Vagina (tissue), 2 donors: ENCODE results near the gene KCNN1. TPM values are rescaled to one million over a fixed set of nuclear protein-coding genes. Genes with fewer than 3 reads are reported as not detected.

Experiments
- DNase-seq, 2 donors: peaks; one replicate each; pipeline ENCODE4 v3.0.0-alpha.2; 2017; ENCODE audit errors: extremely low spot score in 2 of 2
- H3K27ac ChIP-seq: fragments of 200-600 bp; sonication (generic); one replicate; pipeline ENCODE4 v1.5.1; 2019
- H3K27me3 ChIP-seq: fragments of 200-600 bp; sonication (generic); one replicate; pipeline ENCODE4 v1.5.1; 2019
- H3K36me3 ChIP-seq, 2 donors: fragments of 200-600 bp; sonication (generic); one replicate each; pipeline ENCODE4 v1.5.1; 2017 to 2019
- H3K4me1 ChIP-seq: fragments of 200-600 bp; sonication (generic); one replicate; pipeline ENCODE4 v1.5.1; 2019
- H3K4me3 ChIP-seq, 2 donors: fragments of 200-600 bp; sonication (generic); 1 replicate in 1 of 2; 2 replicates in 1 of 2; pipeline ENCODE4 v1.5.1; 2016 to 2019
- H3K9me3 ChIP-seq: fragments of 200-600 bp; sonication (generic); one replicate; pipeline ENCODE4 v1.5.1; 2019
- CTCF ChIP-seq, 3 experiments: fragments of 450-650 bp in 2 of 3; fragments of 200-600 bp in 1 of 3; sonication (generic) in 1 of 3; IDR thresholded peaks; one replicate each; pipeline ENCODE4 v1.5.1; 2017 to 2019; ENCODE audit warnings: antibody characterized with exemption in 3 of 3, mild to moderate bottlenecking in 2 of 3, moderate library complexity in 2 of 3
- POLR2A ChIP-seq, 2 donors: fragments of 450-650 bp; IDR thresholded peaks; one replicate each; pipeline ENCODE4 v1.6.1; 2017; ENCODE audit warnings: antibody characterized with exemption in 2 of 2, mild to moderate bottlenecking in 2 of 2, moderate library complexity in 2 of 2
- POLR2AphosphoS5 ChIP-seq, 2 donors: sonication (generic); formaldehyde crosslinking; IDR thresholded peaks; one replicate each; pipeline ENCODE4 v1.9.0; 2017; ENCODE audit warnings: antibody characterized with exemption in 2 of 2, mild to moderate bottlenecking in 2 of 2, low read depth in 1 of 2; ENCODE audit not compliant: insufficient read depth in 1 of 2
- intact Hi-C: fragments of 100-400 bp; cut with DNase I; formaldehyde crosslinking; loops from one replicate; pipeline ENCODE4 v1.15.1; 2023
- total RNA-seq: library from RNA; depleted of rRNA; stranded (reverse); fragments of >200 nt; gene quantifications from one replicate; pipeline ENCODE4 v1.2.3, GENCODE V29; 2016

KCNN1 gene
- total RNA-seq, 1 donor from 2014 or later, result 1.5 TPM

DNA sequence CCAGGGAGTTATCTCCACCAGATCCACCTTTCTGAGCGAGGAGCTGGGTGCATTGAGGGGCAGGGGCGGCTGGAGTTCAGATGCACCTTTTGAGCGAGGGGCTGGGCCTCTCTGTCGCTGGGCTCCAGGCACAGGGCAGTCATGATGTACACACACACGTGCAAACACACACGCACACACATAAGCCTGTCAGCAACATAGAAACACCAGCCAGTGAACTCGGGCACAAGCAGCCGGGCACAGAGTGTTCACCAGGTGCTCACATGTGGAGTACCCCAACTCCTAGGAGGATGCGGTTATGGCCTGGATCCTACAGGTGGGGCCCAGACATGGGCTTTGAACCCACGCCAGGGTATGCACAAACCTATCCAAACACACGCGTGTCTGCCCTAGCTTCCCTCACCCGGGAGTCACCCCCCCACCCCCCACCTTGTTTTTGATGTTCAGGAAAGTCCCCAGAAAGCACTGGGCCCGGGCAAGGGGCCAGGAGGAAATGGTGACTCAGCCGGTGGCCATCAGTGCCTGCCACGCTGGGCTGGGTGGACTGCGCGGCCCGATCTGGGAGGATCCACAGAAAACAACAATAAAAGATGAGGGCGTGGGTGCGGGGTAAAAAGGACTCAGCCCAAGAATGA, 54.3 kb downstream of the KCNN1 start:
- TF ChIP-seq POLR2AphosphoS5 (IDR thresholded peaks at IDR 0.05; ENCODE audit: insufficient read depth in 1 of 2, low read depth in 1 of 2) (peak; percentile 69 to 86), CTCF (IDR thresholded peaks at IDR 0.05) (no peak)
- H3K27me3 ChIP-seq, result no peaks in the 10 kb centered on the region
- no peak overlapping the region for H3K4me3 ChIP-seq
- peak in 1 of 2 donors; percentile 87 for DNase-seq
- intact Hi-C loops, result no loop called here
- H3K36me3 ChIP-seq, result no peaks in the 10 kb centered on the region
- no peaks in the 10 kb centered on the region for H3K9me3 ChIP-seq
- H3K27ac ChIP-seq, result peak overlapping the region; percentile 87
- H3K4me1 ChIP-seq, result peaks cover 59% of the 10 kb centered on the region

GRCh38 chr19:18023622-18024251, 56.8 kb downstream of the KCNN1 start:
- peak in 1 of 2 donors; percentile 91 for DNase-seq
- TF ChIP-seq POLR2A (IDR thresholded peaks at IDR 0.05) (no peak), POLR2AphosphoS5 (IDR thresholded peaks at IDR 0.05; ENCODE audit: insufficient read depth in 1 of 2, low read depth in 1 of 2) (peak; percentile 78 to 89), CTCF (IDR thresholded peaks at IDR 0.05) (no peak)
- intact Hi-C loops, result no loop called here
- H3K4me1 ChIP-seq, result peaks cover 44% of the 10 kb centered on the region
- H3K36me3 ChIP-seq, result no peaks in the 10 kb centered on the region
- peak overlapping the region; percentile 87 for H3K27ac ChIP-seq
- no peak overlapping the region for H3K4me3 ChIP-seq
- H3K9me3 ChIP-seq, result no peaks in the 10 kb centered on the region
- no peaks in the 10 kb centered on the region for H3K27me3 ChIP-seq

DNA sequence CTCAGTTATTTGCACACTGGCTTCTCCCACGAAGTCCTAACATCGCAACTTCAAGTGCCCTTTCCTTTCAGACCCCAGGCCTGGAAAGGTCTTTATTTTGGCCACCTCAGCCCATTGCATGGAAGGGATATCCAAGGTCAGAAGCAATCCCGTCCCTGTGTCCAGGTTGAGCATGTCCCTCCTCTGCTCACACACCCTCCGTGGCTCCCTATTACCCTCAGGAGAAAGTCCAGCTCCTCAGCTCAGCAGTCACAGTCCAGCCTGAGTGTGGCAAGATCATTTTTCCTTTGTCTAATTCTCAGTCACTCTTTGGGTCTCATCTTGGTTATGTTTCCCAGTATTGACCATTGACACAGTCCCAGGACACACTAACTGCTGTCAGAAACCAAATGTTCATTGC, 60.2 kb downstream of the KCNN1 start:
- no peak overlapping the region for H3K4me3 ChIP-seq
- no peak overlapping the region for H3K27ac ChIP-seq
- no peaks in the 10 kb centered on the region for H3K9me3 ChIP-seq
- no peaks in the 10 kb centered on the region for H3K36me3 ChIP-seq
- no peak for DNase-seq
- H3K27me3 ChIP-seq, result no peaks in the 10 kb centered on the region
- intact Hi-C loops, result no loop called here
- TF ChIP-seq POLR2A (IDR thresholded peaks at IDR 0.05) (no peak), CTCF (IDR thresholded peaks at IDR 0.05) (no peak), POLR2AphosphoS5 (IDR thresholded peaks at IDR 0.05; ENCODE audit: insufficient read depth in 1 of 2, low read depth in 1 of 2) (no peak)
- H3K4me1 ChIP-seq, result peaks cover 25% of the 10 kb centered on the region

- intact Hi-C loops, result no loop called here
- DNase-seq, result no peak
Measured at GRCh38 chr19:18029617-18030338, 62.9 kb downstream of the KCNN1 start.

More at GRCh38 chr19:18029617-18030338, 62.9 kb downstream of the KCNN1 start:
- no peak overlapping the region for H3K27ac ChIP-seq
- H3K4me3 ChIP-seq, result no peak overlapping the region
- H3K9me3 ChIP-seq, result no peaks in the 10 kb centered on the region
- no peaks in the 10 kb centered on the region for H3K36me3 ChIP-seq
- peaks cover 11% of the 10 kb centered on the region for H3K4me1 ChIP-seq
- TF ChIP-seq POLR2AphosphoS5 (IDR thresholded peaks at IDR 0.05; ENCODE audit: insufficient read depth in 1 of 2, low read depth in 1 of 2) (no peak), CTCF (IDR thresholded peaks at IDR 0.05) (no peak), POLR2A (IDR thresholded peaks at IDR 0.05) (no peak)
- H3K27me3 ChIP-seq, result no peaks in the 10 kb centered on the region
